ENCODE results near the gene IL9.

Gene IL9

DNA sequence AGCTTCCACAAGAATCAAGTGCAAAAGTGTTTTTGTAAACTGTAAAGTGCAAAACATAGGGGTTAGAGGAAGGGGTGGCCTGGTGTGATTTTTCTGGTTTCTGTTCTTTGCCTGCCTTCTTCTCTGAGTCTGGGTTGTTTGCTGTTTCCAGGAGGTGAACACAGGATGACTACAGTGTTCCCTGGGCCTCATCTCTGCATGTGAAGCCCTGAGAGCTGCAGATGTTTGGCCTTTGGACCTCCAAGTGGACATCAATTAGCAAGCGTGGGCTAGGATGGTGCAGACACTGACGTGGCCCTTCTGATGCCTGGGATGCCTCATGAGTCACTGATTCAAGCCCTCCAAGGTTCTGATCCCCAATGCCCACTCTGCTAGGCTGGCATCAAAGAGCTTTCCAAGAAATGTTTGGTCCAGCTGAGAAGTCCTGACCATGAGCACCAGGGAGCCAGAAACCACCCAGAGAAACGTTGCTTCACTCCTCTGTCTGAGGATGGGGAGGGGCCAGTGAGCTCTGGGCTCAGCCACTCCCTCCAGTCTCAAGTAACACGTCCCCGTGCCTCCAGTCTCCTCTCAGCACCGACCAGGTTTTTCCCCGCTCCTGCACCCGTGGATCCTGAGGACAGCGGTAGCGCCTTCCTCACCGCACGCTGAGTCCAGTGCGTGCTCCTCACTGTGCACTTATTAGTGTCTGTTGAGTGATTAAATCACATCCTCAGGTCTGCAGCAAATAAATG lies 7.6 kb downstream of the IL9 start:
- no peak for ATAC-seq (replicated peaks; ENCODE audit: extremely low read depth, poor library complexity, severe bottlenecking)
- Mint-ChIP-seq H3K36me3 (ENCODE audit: insufficient read depth) (peaks cover 2% of the 10 kb centered on the region), H3K4me3 (no peak overlapping the region), H3K4me1 (peaks cover 16% of the 10 kb centered on the region), H3K27ac (ENCODE audit: low read depth) (no peak overlapping the region), H3K9me3 (no peaks in the 10 kb centered on the region), H3K27me3 (peaks cover 50% of the 10 kb centered on the region)
- DNase-seq (ENCODE audit: low spot score in 2 of 2), result no peak

DNA sequence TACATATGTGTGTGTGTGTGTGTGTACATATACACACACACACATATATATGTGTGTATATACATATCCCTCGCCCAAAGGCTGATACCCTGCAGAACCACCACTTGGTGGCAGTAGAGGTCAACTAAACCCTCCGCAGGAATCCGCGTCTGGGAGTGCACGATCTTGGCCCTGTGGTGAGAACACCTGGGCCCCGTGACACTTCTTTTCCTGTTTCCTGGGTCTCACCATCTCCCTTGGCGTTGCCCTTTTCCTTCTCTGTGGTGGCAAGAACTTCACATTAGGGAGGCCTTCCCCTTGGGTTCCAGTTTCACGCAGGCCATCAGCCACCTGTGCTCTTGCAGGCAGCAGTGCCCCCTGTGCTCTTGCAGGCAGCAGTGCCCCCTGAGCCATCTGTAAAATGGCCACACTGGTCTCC lies 8.2 kb downstream of the IL9 start:
- peaks cover 16% of the 10 kb centered on the region for H3K4me1 Mint-ChIP-seq
- H3K27me3 Mint-ChIP-seq, result peaks cover 50% of the 10 kb centered on the region
- no peaks in the 10 kb centered on the region for H3K9me3 Mint-ChIP-seq
- no peak overlapping the region for H3K27ac Mint-ChIP-seq (ENCODE audit: low read depth)
- peaks cover 2% of the 10 kb centered on the region for H3K36me3 Mint-ChIP-seq (ENCODE audit: insufficient read depth)
- DNase-seq (ENCODE audit: low spot score in 2 of 2) (peak; percentile 51 to 57), ATAC-seq (replicated peaks; ENCODE audit: extremely low read depth, poor library complexity, severe bottlenecking) (peak; percentile 87)
- H3K4me3 Mint-ChIP-seq, result no peak overlapping the region

DNA sequence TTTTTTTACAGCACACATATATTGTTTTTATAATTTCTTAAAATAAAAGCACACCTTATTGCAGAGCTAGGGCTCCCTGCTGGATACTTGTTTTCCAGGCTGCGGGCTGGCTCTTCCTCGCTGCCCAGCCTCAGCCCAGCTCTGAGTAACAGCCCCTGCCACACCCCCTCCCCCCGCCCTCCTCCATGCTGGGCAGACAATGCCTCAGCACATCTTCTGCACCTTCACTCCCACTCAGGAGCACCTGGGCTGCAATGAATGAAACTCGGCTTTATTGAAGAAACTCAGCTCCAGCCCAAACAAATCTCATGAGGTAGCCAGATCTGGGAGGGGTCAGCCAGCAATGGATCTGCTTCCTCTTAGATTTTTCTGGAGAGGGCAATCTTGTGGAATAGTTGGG lies 9.5 kb downstream of the IL9 start:
- Mint-ChIP-seq H3K4me3 (no peak overlapping the region), H3K9me3 (no peaks in the 10 kb centered on the region), H3K27ac (ENCODE audit: low read depth) (no peak overlapping the region), H3K27me3 (peaks cover 56% of the 10 kb centered on the region), H3K4me1 (peaks cover 12% of the 10 kb centered on the region), H3K36me3 (ENCODE audit: insufficient read depth) (peaks cover 2% of the 10 kb centered on the region)
- no peak for ATAC-seq (replicated peaks; ENCODE audit: extremely low read depth, poor library complexity, severe bottlenecking)
- DNase-seq (ENCODE audit: low spot score in 2 of 2), result no peak

DNA sequence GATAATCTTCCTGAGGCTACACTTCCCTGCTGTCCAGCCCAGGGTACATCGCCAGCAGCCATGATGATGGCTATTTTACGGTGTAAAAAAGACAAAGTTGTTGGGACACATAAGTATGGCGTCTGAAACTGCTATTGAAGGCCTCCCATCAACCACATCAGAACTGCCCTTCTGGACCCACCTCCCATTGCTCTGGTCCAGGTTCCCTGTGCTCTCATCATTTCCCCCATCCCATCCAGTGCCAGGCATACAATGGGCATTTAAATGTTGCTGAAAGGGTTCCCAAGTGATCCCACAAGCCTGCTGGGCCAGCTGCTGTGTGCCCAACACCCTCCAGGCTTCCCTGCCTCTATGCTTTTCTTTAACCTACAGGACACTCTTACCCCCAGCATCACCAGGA lies 10.6 kb downstream of the IL9 start:
- Mint-ChIP-seq H3K27ac (ENCODE audit: low read depth) (no peak overlapping the region), H3K27me3 (peaks cover 67% of the 10 kb centered on the region), H3K36me3 (ENCODE audit: insufficient read depth) (peaks cover 2% of the 10 kb centered on the region), H3K9me3 (no peaks in the 10 kb centered on the region), H3K4me3 (no peak overlapping the region), H3K4me1 (peaks cover 7% of the 10 kb centered on the region)
- DNase-seq (ENCODE audit: low spot score in 2 of 2) (no peak), ATAC-seq (replicated peaks; ENCODE audit: extremely low read depth, poor library complexity, severe bottlenecking) (no peak)

DNA sequence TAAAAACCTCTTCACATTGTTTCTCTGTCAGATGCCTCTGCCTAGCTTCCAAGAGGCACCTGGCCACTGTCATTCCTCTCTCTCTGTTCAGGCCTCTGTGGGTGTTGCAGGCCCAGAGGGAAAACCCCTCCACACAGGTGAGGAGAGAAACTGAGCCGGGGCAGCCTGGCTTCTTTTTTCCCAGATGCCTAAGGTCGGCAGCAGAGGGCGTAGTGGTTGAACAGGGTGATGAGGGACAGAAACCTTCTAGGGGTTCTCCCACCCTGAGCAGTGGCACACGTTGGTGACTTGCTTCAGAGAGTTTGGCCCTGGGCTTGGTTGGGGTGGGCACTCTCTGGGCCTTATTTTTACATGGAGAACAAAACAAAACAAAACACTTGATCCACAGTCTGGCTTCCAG lies 12.2 kb downstream of the IL9 start:
- peaks cover 73% of the 10 kb centered on the region for H3K27me3 Mint-ChIP-seq
- DNase-seq (ENCODE audit: low spot score in 2 of 2) (no peak), ATAC-seq (replicated peaks; ENCODE audit: extremely low read depth, poor library complexity, severe bottlenecking) (no peak)
- H3K27ac Mint-ChIP-seq (ENCODE audit: low read depth), result no peak overlapping the region
- H3K9me3 Mint-ChIP-seq, result no peaks in the 10 kb centered on the region
- H3K4me1 Mint-ChIP-seq, result peaks cover 7% of the 10 kb centered on the region
- no peaks in the 10 kb centered on the region for H3K36me3 Mint-ChIP-seq (ENCODE audit: insufficient read depth)
- H3K4me3 Mint-ChIP-seq, result no peak overlapping the region

DNA sequence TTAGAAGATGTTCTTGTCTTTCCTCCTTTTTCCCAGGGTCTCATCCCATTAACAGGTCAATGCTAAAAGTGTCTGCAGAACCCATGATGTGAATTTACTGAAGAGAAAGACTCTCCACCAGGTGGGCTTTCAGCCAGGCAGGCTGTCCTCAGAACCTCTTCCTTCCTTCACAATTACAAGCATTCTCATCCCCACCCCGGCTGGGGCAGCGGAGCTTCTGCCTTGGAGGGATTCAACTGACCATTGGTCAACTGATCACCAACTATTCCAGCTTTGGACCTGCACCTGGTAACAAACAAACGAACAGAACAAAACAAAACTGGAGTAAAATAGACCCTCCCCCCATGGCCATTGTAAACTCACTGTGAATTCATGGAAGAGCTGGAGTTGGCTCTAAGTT lies 12.6 kb downstream of the IL9 start:
- Mint-ChIP-seq H3K27ac (ENCODE audit: low read depth) (no peak overlapping the region), H3K4me1 (peaks cover 7% of the 10 kb centered on the region), H3K36me3 (ENCODE audit: insufficient read depth) (no peaks in the 10 kb centered on the region), H3K4me3 (no peak overlapping the region), H3K9me3 (no peaks in the 10 kb centered on the region), H3K27me3 (peaks cover 76% of the 10 kb centered on the region)
- ATAC-seq (replicated peaks; ENCODE audit: extremely low read depth, poor library complexity, severe bottlenecking) (no peak), DNase-seq (ENCODE audit: low spot score in 2 of 2) (no peak)

DNA sequence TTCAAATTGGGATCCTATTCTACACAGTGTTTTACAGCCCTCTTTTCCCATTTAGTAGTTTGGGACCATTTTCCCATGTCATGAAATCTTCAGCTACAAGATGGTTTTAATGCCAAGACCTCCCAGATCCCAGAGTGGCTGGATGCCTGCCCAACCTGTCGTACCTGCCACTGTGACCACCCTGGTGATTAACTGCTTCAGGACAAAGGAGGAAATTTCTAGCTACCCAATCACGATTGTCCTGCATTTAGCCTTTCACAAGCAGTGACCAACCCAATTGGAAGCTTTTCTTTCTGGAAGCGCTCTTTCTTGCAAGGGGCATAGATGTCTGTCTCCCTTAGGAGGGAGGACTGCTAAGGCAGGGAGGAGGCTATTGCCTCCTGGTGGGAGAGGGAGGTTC lies 13.8 kb downstream of the IL9 start:
- H3K27ac Mint-ChIP-seq (ENCODE audit: low read depth), result no peak overlapping the region
- no peaks in the 10 kb centered on the region for H3K36me3 Mint-ChIP-seq (ENCODE audit: insufficient read depth)
- ATAC-seq (replicated peaks; ENCODE audit: extremely low read depth, poor library complexity, severe bottlenecking) (no peak), DNase-seq (ENCODE audit: low spot score in 2 of 2) (no peak)
- H3K4me3 Mint-ChIP-seq, result no peak overlapping the region
- H3K4me1 Mint-ChIP-seq, result no peaks in the 10 kb centered on the region
- H3K9me3 Mint-ChIP-seq, result no peaks in the 10 kb centered on the region
- H3K27me3 Mint-ChIP-seq, result peaks cover 88% of the 10 kb centered on the region

DNA sequence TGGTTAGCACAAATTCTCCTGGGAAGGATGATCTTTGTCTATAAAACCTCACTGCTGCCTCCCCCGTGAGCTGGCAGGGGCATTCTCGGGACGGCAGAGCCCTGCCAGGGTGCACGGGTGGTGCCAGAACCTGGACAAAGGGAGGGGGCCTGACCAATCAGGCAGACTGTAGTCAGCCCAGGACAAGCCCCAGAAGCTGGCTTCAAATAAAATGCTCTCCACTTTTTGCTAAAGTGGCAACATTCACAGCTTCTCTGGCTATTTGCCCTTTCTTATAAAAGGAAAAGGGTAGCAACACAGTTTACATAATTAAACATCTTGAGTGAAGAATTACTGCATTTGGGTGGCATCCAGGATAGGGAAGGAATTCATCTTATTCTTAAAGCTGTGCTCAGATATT lies 14.4 kb downstream of the IL9 start:
- no peaks in the 10 kb centered on the region for H3K9me3 Mint-ChIP-seq
- H3K27me3 Mint-ChIP-seq, result peaks cover 91% of the 10 kb centered on the region
- H3K4me3 Mint-ChIP-seq, result no peak overlapping the region
- no peak overlapping the region for H3K27ac Mint-ChIP-seq (ENCODE audit: low read depth)
- DNase-seq (ENCODE audit: low spot score in 2 of 2) (no peak), ATAC-seq (replicated peaks; ENCODE audit: extremely low read depth, poor library complexity, severe bottlenecking) (no peak)
- H3K4me1 Mint-ChIP-seq, result no peaks in the 10 kb centered on the region
- H3K36me3 Mint-ChIP-seq (ENCODE audit: insufficient read depth), result no peaks in the 10 kb centered on the region

DNA sequence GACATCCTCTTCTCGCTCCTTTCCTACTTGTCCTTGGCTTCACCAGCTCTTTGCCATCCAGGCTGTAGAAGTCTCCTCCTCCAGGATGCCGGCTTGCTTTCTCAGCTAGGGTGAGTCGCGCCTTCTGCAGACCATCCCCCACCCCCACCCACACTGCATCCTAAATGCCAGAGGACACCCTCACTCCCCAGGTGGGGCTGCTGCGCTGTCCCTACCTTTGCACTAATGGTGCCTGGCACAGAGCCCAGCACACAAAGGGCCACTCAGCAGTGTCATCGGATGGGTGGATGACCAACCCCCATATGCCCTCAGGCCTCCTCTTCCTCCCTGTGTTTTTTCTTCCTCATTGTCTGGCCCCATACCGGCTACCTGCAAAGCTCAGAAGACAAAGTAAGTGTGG lies 14.8 kb downstream of the IL9 start:
- ATAC-seq (replicated peaks; ENCODE audit: extremely low read depth, poor library complexity, severe bottlenecking) (no peak), DNase-seq (ENCODE audit: low spot score in 2 of 2) (no peak)
- no peaks in the 10 kb centered on the region for H3K36me3 Mint-ChIP-seq (ENCODE audit: insufficient read depth)
- no peaks in the 10 kb centered on the region for H3K4me1 Mint-ChIP-seq
- H3K4me3 Mint-ChIP-seq, result no peak overlapping the region
- H3K27me3 Mint-ChIP-seq, result peaks cover 89% of the 10 kb centered on the region
- no peak overlapping the region for H3K27ac Mint-ChIP-seq (ENCODE audit: low read depth)
- H3K9me3 Mint-ChIP-seq, result no peaks in the 10 kb centered on the region

DNA sequence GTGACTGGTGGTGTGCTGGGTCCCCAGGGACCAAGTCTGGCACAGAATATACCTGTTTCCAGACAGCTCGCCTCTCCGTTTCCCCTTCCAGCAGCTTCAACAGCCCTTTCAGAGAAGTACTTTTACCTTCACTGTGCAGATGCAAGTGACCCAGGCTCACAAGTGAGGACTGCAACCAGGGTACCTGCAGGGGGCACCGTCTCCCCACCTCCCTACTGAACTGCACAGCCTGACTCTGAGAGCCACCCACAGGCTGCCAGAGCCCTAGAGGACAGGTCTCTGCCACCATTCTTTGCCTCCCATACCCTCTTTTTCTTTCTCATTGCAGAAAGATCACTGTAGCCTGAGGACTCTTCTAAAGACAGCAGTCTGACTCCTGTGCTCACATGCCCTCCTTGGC lies 15.4 kb downstream of the IL9 start:
- H3K4me1 Mint-ChIP-seq, result no peaks in the 10 kb centered on the region
- H3K9me3 Mint-ChIP-seq, result no peaks in the 10 kb centered on the region
- no peak overlapping the region for H3K27ac Mint-ChIP-seq (ENCODE audit: low read depth)
- H3K36me3 Mint-ChIP-seq (ENCODE audit: insufficient read depth), result no peaks in the 10 kb centered on the region
- no peak for DNase-seq (ENCODE audit: low spot score in 2 of 2)
- peaks cover 89% of the 10 kb centered on the region for H3K27me3 Mint-ChIP-seq
- no peak overlapping the region for H3K4me3 Mint-ChIP-seq
- no peak for ATAC-seq (replicated peaks; ENCODE audit: extremely low read depth, poor library complexity, severe bottlenecking)

DNA sequence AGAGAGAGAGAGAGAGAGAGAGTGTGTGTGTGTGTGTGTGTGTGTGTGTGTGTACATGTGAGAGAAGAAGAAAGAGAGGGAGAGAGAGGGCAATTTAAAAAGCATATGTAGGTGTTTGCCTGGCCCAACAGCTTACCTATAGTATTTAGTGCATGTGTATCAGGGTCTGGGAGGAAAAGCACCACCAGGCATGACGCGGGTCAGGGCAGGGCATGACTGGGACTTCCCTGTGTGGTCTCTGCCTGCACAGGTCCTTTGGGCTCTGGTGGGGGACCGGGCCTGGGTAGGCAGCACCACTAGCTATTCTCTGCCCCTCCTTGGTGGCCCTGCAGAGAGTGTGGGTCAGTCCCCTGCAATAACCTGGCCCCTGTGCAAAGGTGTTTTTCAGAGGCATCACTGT lies 16.1 kb downstream of the IL9 start:
- Mint-ChIP-seq H3K36me3 (ENCODE audit: insufficient read depth) (no peaks in the 10 kb centered on the region), H3K27ac (ENCODE audit: low read depth) (no peak overlapping the region), H3K27me3 (peaks cover 89% of the 10 kb centered on the region), H3K9me3 (no peaks in the 10 kb centered on the region), H3K4me3 (no peak overlapping the region), H3K4me1 (no peaks in the 10 kb centered on the region)
- ATAC-seq (replicated peaks; ENCODE audit: extremely low read depth, poor library complexity, severe bottlenecking), result no peak
- DNase-seq (ENCODE audit: low spot score in 2 of 2), result no peak

DNA sequence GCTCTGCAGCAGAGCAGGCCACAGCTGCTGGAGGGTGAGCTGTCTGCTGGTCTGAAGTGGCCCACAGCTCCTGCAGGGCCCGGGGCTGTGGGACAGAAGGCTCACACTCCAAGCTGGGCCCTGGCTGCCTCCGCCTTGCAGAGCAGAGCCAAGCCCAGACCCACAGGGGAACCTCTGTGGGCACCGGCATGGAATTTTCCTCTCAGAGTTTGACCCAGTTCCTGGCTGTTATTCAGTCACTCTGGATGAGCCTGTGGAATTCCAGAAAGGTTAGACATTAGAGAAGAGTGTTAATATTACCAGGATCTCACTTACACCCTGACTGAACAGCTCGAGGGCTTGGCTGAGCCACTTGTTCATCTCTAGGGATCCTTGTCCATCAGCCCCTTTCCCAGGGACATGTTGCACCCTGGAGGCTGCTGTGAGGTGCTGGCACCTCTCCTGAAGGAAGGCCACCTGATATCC lies 17.5 kb downstream of the IL9 start:
- no peak for DNase-seq (ENCODE audit: low spot score in 2 of 2)
- Mint-ChIP-seq H3K27me3 (peaks cover 79% of the 10 kb centered on the region), H3K36me3 (ENCODE audit: insufficient read depth) (no peaks in the 10 kb centered on the region), H3K4me1 (no peaks in the 10 kb centered on the region), H3K4me3 (no peak overlapping the region), H3K9me3 (no peaks in the 10 kb centered on the region), H3K27ac (ENCODE audit: low read depth) (no peak overlapping the region)
- ATAC-seq (replicated peaks; ENCODE audit: extremely low read depth, poor library complexity, severe bottlenecking), result no peak

DNA sequence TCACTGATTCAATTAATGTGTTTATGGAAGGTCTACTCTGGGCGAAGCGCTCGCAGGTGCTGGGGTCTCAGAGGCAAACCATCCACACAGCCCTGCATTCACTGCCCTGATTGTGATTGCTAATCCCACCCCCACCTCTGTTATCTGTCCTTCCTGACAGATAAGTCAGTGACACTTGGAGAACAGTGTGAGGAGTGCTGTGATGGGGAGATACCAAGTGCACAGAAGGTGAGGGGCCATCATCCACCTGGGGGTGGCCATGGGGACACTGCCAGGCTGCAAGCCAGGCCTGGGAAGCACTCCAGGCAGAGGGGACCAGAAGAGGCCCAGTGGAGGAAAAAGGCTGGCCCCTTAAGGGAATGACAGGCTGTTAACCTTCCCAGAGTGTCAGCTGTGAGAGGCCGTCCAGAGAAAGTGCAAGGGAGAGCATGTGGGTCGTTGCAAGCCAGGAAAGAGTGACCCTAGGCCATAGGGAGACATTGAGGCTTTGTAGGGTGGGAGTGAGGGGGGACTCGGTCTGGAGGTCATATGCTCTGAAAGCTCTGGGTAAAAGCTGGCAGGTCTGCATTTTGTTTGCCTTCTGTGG lies 18.0 kb downstream of the IL9 start:
- ATAC-seq (replicated peaks; ENCODE audit: extremely low read depth, poor library complexity, severe bottlenecking) (no peak), DNase-seq (ENCODE audit: low spot score in 2 of 2) (no peak)
- Mint-ChIP-seq H3K27ac (ENCODE audit: low read depth) (no peak overlapping the region), H3K9me3 (no peaks in the 10 kb centered on the region), H3K27me3 (peaks cover 74% of the 10 kb centered on the region), H3K4me3 (no peak overlapping the region), H3K36me3 (ENCODE audit: insufficient read depth) (no peaks in the 10 kb centered on the region), H3K4me1 (no peaks in the 10 kb centered on the region)

Data from central memory CD8-positive, alpha-beta T cell (primary cell).